A673 (cell line): ENCODE results near the gene PRKAR2B. TPM values are rescaled to one million over a fixed set of nuclear protein-coding genes. Genes with fewer than 3 reads are reported as not detected.

ENCODE experiments used
- BruUV-seq: library from RNA; stranded (reverse); fragments of 400-500 nt; replicated peaks from 2 replicates; lab custom pipeline; 2021; lab: Mats Ljungman, UMichigan
- CTCF ChIA-PET: fragments of 300-600 bp; sonication (Branson Sonifier 250); formaldehyde crosslinking; loops from one replicate; lab custom pipeline; 2022; ENCODE audit warnings: antibody characterized with exemption; lab: Charles Lee
- POLR2A ChIA-PET: fragments of 300-600 bp; sonication (Branson Sonifier 250); formaldehyde crosslinking; loops from one replicate; lab custom pipeline; 2022; ENCODE audit warnings: antibody characterized with exemption; ENCODE audit not compliant: low non-redundant PET; lab: Charles Lee
- DNase-seq: peaks from one replicate; pipeline ENCODE4 v3.0.0-alpha.2; 2015; ENCODE audit warnings: low spot score
- H3K27ac ChIP-seq: fragments of 200-600 bp; sonication (generic); 2 replicates; pipeline ENCODE4 v1.5.1; 2016; ENCODE audit warnings: mixed run types, low read depth, mild to moderate bottlenecking, mixed read lengths, antibody characterized with exemption, low read length; ENCODE audit not compliant: poor library complexity, severe bottlenecking
- H3K27me3 ChIP-seq: fragments of 200-600 bp; sonication (generic); replicated peaks from 2 replicates; pipeline ENCODE4 v1.6.1; 2017; ENCODE audit warnings: mixed run types, low read depth, mild to moderate bottlenecking, mixed read lengths, antibody characterized with exemption, low read length; ENCODE audit not compliant: insufficient read depth, poor library complexity
- H3K36me3 ChIP-seq: fragments of 200-600 bp; sonication (generic); 2 replicates; pipeline ENCODE4 v1.6.1; 2016; ENCODE audit warnings: mixed run types, mild to moderate bottlenecking, mixed read lengths, antibody characterized with exemption, low read length; ENCODE audit not compliant: insufficient read depth, poor library complexity, severe bottlenecking
- H3K4me1 ChIP-seq: fragments of 200-600 bp; sonication (generic); 2 replicates; pipeline ENCODE4 v1.6.1; 2017; ENCODE audit warnings: mixed run types, mild to moderate bottlenecking, mixed read lengths, antibody characterized with exemption, low read length; ENCODE audit not compliant: insufficient read depth, poor library complexity, severe bottlenecking
- H3K4me3 ChIP-seq: fragments of 200-600 bp; sonication (generic); 2 replicates; pipeline ENCODE4 v1.5.1; 2016; ENCODE audit warnings: low read depth, mixed run types, mild to moderate bottlenecking, mixed read lengths, low read length; ENCODE audit not compliant: poor library complexity, severe bottlenecking
- H3K9me3 ChIP-seq: fragments of 200-600 bp; sonication (generic); 2 replicates; pipeline ENCODE4 v1.6.1; 2016; ENCODE audit warnings: mixed run types, low read depth, mild to moderate bottlenecking, mixed read lengths, antibody characterized with exemption, low read length; ENCODE audit not compliant: poor library complexity, severe bottlenecking
- CTCF ChIP-seq: fragments of 300-800, 200-600 bp; sonication (generic); conservative IDR thresholded peaks from 2 replicates; pipeline ENCODE4 v1.5.1; 2017; ENCODE audit warnings: low read depth, mild to moderate bottlenecking, antibody characterized with exemption, low read length, moderate library complexity, mixed read lengths
- EZH2 ChIP-seq: fragments of 200-600 bp; sonication (generic); IDR thresholded peaks from 2 replicates; pipeline ENCODE4 v1.6.1; 2017; ENCODE audit warnings: borderline replicate concordance, low read depth, mild to moderate bottlenecking, mixed read lengths, antibody characterized with exemption, low read length; ENCODE audit not compliant: poor library complexity, severe bottlenecking
- intact Hi-C: fragments of 100-400 bp; cut with micrococcal nuclease; formaldehyde crosslinking; loops from one replicate; pipeline ENCODE4 v1.10.0; 2022; ENCODE audit not compliant: unreplicated experiment
- total RNA-seq: library from RNA; stranded (reverse); gene quantifications from 2 replicates; pipeline ENCODE4 v1.2.3, GENCODE V29; 2021

Gene PRKAR2B
- total RNA-seq, 1 experiment from 2014 or later = 4.8 TPM

GRCh38 chr7:107113866-107114265 lies 69.4 kb downstream of the PRKAR2B start:
- Histone ChIP-seq H3K4me3 (no peak overlapping the region), H3K27ac (no peak overlapping the region), H3K9me3 (no peaks in the 10 kb centered on the region), H3K36me3 (no peaks in the 10 kb centered on the region), H3K27me3 (no peaks in the 10 kb centered on the region), H3K4me1 (no peaks in the 10 kb centered on the region)
- TF ChIP-seq EZH2 = no peak
- TF ChIP-seq CTCF = no peak
- ChIA-PET POLR2A (no interaction called here), CTCF (no interaction called here)
- BruUV-seq = no TSS peak
- intact Hi-C loops = no loop called here
- DNase-seq = no peak

- CTCF ChIA-PET = no interaction called here
These were observed 70.6 kb downstream of the PRKAR2B start for GRCh38 chr7:107115114-107115513.

GRCh38 chr7:107115762-107116540 lies 71.4 kb downstream of the PRKAR2B start:
- Histone ChIP-seq H3K27ac (no peak overlapping the region), H3K27me3 (no peaks in the 10 kb centered on the region), H3K9me3 (no peaks in the 10 kb centered on the region), H3K36me3 (no peaks in the 10 kb centered on the region), H3K4me3 (no peak overlapping the region), H3K4me1 (no peaks in the 10 kb centered on the region)
- DNase-seq = no peak
- CTCF ChIA-PET = no interaction called here
- TF ChIP-seq EZH2 = no peak
- TF ChIP-seq CTCF = no peak
- no TSS peak for BruUV-seq
- intact Hi-C loops = no loop called here
- POLR2A ChIA-PET = no interaction called here

More at GRCh38 chr7:107115114-107115513, 70.6 kb downstream of the PRKAR2B start:
- H3K4me3 ChIP-seq = no peak overlapping the region
- H3K36me3 ChIP-seq = no peaks in the 10 kb centered on the region
- TF ChIP-seq CTCF (no peak), EZH2 (no peak)
- no peak for DNase-seq
- no peak overlapping the region for H3K27ac ChIP-seq
- BruUV-seq = no TSS peak
- POLR2A ChIA-PET = no interaction called here
- intact Hi-C loops = no loop called here
- no peaks in the 10 kb centered on the region for H3K9me3 ChIP-seq
- H3K27me3 ChIP-seq = no peaks in the 10 kb centered on the region
- H3K4me1 ChIP-seq = no peaks in the 10 kb centered on the region
